ENCODE results near the gene SH2D6.

DNA sequence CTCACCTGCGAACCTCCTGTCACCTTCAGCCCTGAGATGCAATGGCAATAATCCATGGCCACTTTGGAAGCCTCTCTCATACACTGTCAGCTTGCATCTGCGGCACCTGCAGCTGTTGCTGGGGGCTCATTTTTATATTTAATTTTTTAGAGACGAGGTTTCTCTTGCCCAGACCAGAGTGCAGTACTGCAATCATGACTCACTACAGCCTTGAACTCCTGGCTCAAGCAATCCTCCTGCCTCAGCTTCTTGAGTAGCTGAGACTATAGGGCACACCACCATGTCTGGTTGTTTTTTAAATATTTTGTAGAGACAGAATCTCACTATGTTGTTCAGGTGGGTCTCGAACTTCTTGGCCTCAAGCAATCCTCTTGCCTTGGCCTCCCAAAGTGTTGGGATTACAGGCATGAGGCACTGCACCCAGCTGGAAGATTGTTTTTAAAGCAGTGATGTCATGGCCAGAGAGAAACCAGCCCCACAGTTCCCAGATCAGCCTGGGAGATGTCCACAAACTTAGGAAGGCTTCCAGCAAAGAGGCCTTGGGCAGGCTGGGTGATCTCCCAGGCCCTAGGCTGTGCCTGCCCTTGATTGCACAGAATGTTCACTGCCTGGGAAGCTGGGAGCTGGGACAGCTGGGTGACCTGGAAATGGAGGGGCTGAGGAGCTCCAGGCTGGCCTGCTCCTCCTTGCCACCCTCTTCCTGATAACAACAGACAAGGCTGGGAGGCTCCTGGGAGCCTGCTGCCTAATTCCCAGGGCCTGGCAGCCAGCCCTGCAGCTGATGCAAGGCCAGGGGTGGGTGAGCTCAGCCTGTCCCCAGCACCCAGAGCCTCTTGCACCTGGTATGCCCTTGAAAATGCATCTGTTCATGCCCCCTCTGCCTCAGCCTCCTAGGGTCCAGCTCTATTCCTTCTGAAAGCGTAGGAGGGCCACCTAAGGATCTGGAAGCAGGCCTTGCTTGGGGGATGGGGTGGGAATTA is 27.1 kb downstream of the SH2D6 start:
- TF ChIP-seq, protein P1, sequence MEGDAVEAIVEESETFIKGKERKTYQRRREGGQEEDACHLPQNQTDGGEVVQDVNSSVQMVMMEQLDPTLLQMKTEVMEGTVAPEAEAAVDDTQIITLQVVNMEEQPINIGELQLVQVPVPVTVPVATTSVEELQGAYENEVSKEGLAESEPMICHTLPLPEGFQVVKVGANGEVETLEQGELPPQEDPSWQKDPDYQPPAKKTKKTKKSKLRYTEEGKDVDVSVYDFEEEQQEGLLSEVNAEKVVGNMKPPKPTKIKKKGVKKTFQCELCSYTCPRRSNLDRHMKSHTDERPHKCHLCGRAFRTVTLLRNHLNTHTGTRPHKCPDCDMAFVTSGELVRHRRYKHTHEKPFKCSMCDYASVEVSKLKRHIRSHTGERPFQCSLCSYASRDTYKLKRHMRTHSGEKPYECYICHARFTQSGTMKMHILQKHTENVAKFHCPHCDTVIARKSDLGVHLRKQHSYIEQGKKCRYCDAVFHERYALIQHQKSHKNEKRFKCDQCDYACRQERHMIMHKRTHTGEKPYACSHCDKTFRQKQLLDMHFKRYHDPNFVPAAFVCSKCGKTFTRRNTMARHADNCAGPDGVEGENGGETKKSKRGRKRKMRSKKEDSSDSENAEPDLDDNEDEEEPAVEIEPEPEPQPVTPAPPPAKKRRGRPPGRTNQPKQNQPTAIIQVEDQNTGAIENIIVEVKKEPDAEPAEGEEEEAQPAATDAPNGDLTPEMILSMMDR (IDR thresholded peaks at IDR 0.05), result peak in 1 of 7 experiments; percentile 0
- peak in 2 of 3 donors; percentile 43 to 53 for TF ChIP-seq POLR2A (IDR thresholded peaks at IDR 0.05)

All from body of pancreas (tissue), 4 donors.